ENCODE results near the gene FBXO30.

FBXO30 gene

DNA sequence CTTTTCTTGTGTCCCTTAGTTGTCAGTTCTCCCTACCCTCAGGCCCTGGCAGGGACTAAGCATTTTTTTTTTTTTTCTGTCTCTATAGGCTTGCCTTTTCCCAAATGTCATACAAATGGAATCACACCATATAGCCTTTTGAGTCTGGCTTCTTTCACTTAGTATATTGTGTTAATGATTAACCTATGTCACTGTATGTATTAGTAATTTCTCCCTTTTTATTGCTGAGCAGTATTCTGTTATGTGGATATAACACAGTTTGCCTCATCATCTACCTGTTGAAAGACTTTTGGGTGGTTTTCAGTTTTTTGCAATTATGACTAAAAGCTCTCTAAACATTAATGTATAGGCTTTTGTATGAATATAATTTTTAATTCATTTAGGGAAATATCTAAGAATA lies 16.0 kb upstream of the FBXO30 start:
- TF ChIP-seq GATA3 (IDR thresholded peaks at IDR 0.05; ENCODE audit: low read depth, low read length), result no peak
- TF ChIP-seq GATA2 (IDR thresholded peaks at IDR 0.05; ENCODE audit: low read depth, low read length), result no peak

DNA sequence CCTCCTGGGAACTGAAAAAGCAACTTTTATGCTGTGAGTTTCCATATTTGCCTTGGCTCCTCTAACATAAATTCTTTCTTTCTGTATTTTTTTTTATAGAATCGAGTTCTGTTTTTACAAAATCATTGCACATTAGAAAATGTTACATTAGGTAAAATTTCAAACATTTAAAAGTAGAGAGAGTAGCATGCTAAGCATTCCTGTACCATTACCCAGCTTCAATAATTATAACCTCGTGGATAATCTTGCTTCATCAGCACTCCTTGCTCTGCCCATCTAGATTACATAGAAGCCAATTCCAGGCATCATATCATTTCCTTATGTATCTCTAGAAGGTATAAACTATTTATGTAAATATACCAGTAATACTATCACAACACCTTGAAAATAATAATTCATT lies 15.4 kb upstream of the FBXO30 start:
- TF ChIP-seq GATA2 (IDR thresholded peaks at IDR 0.05; ENCODE audit: low read depth, low read length) (no peak), GATA3 (IDR thresholded peaks at IDR 0.05; ENCODE audit: low read depth, low read length) (no peak)

DNA sequence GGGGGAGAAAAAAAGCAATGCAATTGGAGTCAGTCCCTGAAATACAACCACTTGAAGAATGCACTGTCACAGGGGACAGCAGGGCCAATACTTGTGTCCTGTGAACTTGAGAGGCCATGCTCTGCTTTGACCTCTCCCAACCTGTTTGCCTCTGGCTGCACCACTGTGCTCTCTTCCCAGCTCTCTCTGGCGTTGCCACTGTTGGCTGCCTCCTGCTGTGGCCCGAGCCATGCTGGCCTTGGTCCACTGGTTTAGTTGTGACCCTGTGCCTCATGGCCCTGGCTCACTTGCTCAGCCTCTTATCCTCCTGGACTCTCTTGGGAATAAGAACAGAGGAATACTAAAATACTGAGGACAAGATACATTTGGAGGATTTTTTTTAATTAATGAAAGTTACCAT lies 14.5 kb upstream of the FBXO30 start:
- no peak for TF ChIP-seq GATA3 (IDR thresholded peaks at IDR 0.05; ENCODE audit: low read depth, low read length)
- no peak for TF ChIP-seq GATA2 (IDR thresholded peaks at IDR 0.05; ENCODE audit: low read depth, low read length)

DNA sequence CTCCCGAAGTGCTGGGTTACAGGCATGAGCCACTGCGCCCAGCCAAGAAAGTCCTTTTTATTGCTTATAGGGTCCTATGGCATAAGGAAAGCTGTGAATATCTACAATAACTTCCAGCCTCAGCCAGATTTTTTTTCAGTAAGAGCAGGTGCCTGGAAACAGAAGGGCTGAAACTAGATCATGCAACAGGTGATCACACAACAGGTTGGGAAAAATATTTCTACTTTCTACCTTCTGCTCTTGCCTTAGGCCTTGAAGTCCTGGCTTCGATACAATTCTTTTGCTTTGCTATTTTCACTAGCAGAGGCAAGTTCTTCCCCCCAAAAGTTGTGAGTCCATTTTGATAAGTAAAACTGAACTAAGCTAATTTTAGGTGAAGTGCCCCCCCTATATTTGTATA lies 9.7 kb upstream of the FBXO30 start:
- TF ChIP-seq GATA2 (IDR thresholded peaks at IDR 0.05; ENCODE audit: low read depth, low read length) (no peak), GATA3 (IDR thresholded peaks at IDR 0.05; ENCODE audit: low read depth, low read length) (no peak)

DNA sequence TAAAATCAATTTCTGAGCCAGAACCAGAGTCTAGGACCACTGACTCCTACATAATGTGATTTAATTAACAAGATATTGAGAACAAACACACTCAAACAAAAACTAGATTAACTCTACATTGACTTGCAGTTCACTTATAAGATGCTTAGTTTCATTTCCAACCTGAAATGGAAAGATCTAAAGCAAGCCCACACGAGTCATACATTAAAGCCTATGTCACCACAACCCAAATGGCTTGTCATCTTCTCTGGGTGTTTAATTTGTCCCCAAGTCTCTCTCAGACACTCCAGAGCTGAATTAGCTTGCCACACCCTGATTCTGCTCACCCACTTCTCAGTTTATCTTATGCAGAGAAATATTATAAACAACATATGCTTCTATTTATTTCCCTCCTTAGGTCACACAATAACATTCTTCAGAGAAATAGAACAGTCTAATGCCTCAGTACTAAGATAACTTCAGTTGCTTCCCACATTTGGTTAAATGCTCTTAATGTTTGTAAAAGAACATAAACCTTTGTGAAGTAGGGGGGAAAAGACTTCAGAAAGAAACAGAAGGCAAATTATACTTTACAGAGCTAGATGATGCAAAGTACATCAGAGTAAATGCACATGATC lies 8.8 kb upstream of the FBXO30 start:
- TF ChIP-seq GATA2 (IDR thresholded peaks at IDR 0.05; ENCODE audit: low read depth, low read length) (no peak), GATA3 (IDR thresholded peaks at IDR 0.05; ENCODE audit: low read depth, low read length) (no peak)

DNA sequence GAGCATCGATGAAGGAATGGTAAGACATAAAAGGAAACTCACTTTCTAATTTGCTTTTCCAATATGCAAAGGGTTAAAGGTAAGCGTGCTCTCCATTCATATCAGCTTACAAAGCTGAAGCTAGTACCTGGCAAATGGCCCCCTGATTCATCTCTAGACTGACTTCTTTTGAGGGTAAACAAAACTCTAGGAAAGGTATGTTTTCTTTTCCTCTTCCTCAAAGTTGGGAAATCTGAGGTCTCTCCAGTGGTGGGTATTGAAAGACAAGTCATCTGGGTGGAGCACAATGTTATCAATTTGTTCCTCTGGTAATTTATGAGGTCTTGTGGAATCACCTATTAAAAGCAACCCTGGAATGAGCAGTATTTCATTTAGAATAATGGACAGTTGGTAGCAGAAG lies 7.9 kb upstream of the FBXO30 start:
- TF ChIP-seq GATA3 (IDR thresholded peaks at IDR 0.05; ENCODE audit: low read depth, low read length) (no peak), GATA2 (IDR thresholded peaks at IDR 0.05; ENCODE audit: low read depth, low read length) (no peak)

DNA sequence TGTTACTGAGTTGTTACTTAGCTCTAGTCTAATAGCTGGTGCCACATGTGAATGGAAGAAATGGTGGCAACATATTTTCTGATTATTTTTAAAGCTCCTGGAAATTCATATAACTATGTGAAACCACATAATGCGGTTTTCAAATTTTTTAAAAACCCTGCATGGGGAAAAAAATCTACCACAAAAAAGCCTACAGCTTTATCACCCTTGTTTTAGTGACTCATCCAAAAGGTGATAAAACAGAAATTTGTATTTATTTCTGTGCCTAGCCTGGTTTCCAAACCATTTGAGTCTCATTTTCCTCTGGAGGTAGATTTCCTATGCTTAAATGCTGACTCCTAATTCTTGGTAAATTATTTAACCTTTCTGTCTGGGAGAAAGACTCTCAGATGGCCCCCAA lies 5.4 kb upstream of the FBXO30 start:
- TF ChIP-seq GATA3 (IDR thresholded peaks at IDR 0.05; ENCODE audit: low read depth, low read length) (no peak), GATA2 (IDR thresholded peaks at IDR 0.05; ENCODE audit: low read depth, low read length) (no peak)

DNA sequence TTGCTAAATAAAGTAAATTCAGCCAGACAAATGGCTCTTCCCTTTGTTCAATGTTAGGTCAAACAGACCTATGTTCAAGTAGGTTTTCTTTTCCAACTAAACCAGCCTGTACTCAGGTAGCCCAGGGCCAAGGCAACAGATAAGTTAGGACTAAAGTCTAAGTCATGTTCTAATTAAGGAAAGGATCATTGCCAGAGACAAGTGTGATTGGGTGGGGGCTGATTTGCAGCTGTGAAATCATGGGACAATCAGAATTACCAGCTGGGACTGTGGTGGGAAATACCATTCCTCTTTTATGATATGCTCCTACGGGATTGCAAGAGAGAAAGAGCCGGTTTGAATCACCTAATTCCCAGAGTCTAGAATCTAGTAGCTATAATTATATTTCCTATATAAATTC lies 4.2 kb upstream of the FBXO30 start:
- no peak for TF ChIP-seq GATA3 (IDR thresholded peaks at IDR 0.05; ENCODE audit: low read depth, low read length)

DNA sequence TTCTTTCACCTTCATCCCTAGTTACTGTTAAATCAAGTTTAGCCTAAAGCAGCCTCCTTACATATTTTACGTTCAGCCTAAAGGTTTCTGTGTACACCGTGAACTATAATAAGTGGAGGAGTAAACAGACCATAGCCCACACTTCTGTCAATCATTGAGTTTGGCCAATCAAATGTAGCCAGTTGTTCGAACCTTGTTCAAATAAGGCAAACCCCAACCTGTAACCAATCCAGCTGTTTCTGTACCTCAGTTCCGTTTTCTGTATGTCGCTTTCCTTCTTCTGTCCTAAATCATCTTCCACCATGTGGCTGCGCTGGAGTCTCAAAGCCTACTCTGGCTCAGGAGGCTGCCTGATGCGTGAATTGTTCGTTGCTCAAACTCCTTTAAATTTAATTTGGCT lies 1.8 kb upstream of the FBXO30 start:
- TF ChIP-seq GATA3 (IDR thresholded peaks at IDR 0.05; ENCODE audit: low read depth, low read length), result no peak
- no peak for TF ChIP-seq GATA2 (IDR thresholded peaks at IDR 0.05; ENCODE audit: low read depth, low read length)

DNA sequence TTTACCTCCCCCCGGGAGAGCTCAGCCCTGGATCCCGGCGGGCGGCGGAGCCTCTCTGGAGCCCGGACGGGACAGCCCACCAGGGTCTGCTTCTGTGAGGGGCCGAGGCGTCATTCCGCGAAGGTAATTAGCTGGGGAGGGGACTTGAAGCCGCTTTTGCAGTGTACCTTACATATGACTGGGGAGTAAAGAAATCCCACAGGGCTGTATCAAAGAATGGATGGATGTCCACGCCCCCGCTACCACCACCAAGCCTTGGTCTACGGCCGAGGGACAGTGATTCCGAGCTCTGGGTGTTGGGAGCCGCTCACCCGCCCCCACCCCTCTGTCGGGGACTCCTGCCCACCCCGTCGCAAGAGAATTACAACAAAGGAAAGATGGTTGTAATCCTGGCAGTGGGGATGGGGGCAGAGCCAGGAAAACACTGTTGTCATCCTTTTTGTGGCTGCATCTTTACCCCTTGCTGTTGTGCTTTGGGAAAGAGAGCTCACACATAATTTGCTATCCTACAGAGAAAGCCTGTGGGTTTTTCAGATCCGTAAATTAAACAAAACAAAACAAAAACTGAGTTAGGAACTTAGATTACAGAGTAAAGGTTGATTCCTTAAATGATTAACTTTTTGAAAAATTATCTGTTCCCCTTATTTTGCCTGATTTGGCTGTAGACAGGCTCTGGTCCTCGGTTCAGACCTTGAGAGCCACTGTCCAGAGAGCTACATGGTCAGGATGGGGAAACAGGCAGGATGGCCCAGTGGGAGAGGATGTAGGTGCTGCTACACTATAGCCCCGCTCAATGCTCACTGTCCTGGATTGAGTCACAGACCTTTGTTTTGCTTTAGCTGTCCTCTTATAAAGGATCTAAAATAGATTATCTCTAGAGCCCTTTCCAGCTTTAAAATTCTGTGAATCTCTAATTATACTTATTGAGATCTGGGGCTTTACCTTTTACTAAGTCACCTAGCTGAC lies 997 bp upstream of the FBXO30 start:
- no peak for TF ChIP-seq GATA3 (IDR thresholded peaks at IDR 0.05; ENCODE audit: low read depth, low read length)
- no peak for TF ChIP-seq GATA2 (IDR thresholded peaks at IDR 0.05; ENCODE audit: low read depth, low read length)

DNA sequence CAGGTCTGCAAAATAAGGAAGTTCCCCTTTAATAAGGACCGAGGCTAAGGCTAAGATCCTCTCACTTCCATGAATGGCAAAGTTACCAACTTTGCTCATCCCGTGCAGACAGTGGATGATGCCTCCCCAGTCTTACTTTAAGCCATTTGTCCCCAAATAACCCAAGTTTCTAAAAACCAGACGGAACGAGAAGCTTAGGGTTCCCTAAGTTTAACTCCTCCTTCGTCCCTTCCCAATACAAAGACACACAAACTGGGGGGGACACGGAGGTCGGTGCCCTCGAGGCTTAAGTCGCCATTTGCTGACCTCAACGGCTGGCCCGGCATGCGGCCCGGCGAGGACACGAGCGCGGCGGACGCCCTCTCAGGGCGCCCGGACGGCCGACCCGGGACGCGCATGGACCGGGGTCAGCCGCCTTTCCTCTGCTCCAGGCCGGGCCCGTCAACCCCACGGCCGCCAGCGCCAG lies 527 bp downstream of the FBXO30 start:
- TF ChIP-seq GATA3 (IDR thresholded peaks at IDR 0.05; ENCODE audit: low read depth, low read length) (no peak), GATA2 (IDR thresholded peaks at IDR 0.05; ENCODE audit: low read depth, low read length) (no peak)

DNA sequence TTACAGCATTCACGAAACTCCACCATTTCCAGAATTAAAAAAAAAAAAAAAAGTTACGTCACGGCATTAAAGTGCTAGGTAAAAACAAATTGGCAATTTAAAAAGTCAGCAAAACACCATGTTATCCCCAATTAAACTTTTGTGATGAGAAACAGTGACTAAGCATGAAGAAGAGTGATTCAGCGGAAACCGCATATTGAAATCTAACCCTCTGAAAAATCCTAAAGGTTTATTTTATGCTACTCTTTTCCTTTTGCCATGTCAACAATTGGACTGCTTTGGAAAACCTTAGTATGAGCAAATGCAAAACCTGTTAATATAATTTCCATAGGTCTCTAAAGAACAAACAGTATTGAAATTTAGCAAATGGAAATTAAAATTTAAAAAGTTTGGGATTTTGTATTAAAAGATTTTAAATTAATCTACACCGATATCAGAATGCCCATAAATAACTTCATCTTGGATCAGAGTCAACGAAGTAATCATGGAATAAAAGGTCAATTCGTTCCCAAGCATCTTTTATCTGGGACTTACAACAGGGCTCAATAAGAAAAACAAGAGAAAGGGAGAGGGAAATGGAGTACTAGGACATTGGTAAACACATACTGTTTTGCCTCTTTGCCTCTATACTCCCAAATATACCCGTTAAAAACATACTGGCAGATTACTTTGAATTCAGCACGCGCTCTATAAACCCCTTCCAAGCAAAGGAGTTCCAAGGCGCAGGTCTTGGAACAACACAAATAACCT lies 1.1 kb downstream of the FBXO30 start:
- no peak for TF ChIP-seq GATA2 (IDR thresholded peaks at IDR 0.05; ENCODE audit: low read depth, low read length)
- TF ChIP-seq GATA3 (IDR thresholded peaks at IDR 0.05; ENCODE audit: low read depth, low read length), result no peak

DNA sequence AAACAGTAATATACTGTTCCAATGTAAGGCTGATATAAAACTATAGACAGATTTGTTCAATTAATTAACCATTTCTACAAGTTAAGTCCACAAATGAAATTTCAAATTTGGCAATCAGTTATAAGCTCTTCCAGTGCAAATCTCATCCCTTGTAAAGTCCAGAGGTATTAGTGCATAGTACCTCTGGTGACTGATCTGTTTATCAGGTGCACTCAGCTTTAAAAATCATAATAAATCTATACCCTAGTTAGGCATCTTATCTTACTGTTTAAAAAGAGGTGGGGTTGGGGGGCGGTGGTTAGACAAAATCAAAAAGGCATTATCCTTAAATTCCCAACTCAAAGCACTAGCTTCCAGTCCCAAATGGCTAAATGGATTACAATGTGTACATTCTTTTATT lies 2.9 kb downstream of the FBXO30 start:
- TF ChIP-seq GATA3 (IDR thresholded peaks at IDR 0.05; ENCODE audit: low read depth, low read length) (no peak), GATA2 (IDR thresholded peaks at IDR 0.05; ENCODE audit: low read depth, low read length) (no peak)

DNA sequence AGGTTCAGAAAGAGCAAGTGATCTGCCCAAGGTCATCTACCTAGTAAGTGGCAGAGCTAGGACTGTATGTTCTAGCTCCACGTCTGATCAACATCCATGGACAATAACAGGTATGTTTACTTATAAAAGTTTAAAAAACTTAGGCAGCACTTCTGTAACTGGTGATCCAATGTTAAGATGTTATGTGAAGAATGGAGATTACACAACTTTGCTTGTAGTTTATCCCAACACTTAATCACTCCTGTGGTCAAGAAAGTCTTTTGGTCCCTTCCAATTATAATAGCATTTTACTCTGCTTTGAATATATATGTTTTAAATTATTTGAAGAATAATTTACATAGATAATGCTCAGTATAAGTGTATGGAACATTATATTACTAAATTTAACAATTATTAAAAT lies 4.8 kb downstream of the FBXO30 start:
- TF ChIP-seq GATA3 (IDR thresholded peaks at IDR 0.05; ENCODE audit: low read depth, low read length) (no peak), GATA2 (IDR thresholded peaks at IDR 0.05; ENCODE audit: low read depth, low read length) (no peak)

Data from SH-SY5Y (cell line).